OCI-LY7 (cell line): Measurements from ENCODE around the gene MAPT.

Experiments used
- EZH2phosphoT487 ChIP-seq: fragments of 200-600 bp; sonication (generic); IDR thresholded peaks from 2 replicates; pipeline ENCODE4 v1.6.1; 2018; ENCODE audit warnings: low read depth, borderline replicate concordance, mild to moderate bottlenecking, mixed run types, antibody characterized with exemption, low read length, moderate library complexity, mixed read lengths
- TF ChIP-seq, protein P1 (sequence below): fragments of 200-600 bp; sonication (generic); conservative IDR thresholded peaks from 2 replicates; pipeline ENCODE4 v1.5.1; 2014; ENCODE audit warnings: mild to moderate bottlenecking, antibody characterized with exemption, low read length, moderate library complexity, mixed read lengths

GRCh38 chr17:46020023-46020761, 125.8 kb downstream of the MAPT start:
- TF ChIP-seq, protein P1, sequence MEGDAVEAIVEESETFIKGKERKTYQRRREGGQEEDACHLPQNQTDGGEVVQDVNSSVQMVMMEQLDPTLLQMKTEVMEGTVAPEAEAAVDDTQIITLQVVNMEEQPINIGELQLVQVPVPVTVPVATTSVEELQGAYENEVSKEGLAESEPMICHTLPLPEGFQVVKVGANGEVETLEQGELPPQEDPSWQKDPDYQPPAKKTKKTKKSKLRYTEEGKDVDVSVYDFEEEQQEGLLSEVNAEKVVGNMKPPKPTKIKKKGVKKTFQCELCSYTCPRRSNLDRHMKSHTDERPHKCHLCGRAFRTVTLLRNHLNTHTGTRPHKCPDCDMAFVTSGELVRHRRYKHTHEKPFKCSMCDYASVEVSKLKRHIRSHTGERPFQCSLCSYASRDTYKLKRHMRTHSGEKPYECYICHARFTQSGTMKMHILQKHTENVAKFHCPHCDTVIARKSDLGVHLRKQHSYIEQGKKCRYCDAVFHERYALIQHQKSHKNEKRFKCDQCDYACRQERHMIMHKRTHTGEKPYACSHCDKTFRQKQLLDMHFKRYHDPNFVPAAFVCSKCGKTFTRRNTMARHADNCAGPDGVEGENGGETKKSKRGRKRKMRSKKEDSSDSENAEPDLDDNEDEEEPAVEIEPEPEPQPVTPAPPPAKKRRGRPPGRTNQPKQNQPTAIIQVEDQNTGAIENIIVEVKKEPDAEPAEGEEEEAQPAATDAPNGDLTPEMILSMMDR: no peak
- no peak for TF ChIP-seq EZH2phosphoT487
